ENCODE data around the gene PRKCE.
"Not testable (repeated sequence)": the region's sequence is repeated elsewhere in the genome, so short reads cannot be mapped to it uniquely, and the experiment has no call there.

PRKCE gene

DNA sequence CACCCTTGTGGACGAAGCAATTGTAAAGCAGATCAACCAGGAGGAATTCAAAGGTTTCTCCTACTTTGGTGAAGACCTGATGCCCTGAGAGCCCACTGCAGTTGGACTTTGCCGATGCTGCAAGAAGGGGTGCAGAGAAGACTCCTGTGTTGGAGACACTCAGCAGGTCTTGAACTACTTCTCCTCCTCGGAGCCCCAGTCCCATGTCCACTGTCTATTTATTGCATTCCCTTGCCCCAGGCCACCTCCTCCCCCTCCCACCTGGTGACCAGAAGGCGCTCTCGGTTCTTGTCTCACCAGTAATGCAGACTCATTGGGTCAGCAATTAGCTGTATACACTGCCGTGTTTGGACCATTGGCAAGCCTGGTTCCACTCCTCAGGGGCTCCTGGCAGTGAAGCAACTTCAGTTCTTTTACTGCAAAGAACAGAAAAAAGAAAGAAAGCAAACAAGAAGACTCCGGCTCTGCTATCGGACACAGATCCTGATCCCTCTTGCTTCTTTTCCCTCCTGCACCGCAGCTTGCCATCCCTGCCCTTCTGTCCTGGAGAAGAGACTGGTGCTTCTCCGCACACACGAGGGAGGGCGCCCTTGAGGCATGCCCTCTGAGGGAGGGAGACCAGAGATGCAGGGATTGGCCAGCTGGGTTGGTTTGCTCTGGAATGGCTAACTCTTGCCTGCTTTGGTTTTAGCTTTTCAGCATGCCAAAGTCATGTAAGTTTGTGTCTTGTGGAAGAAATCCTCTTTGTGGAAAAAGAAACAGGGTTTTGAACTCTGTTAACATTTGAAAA is 533.5 kb downstream of the PRKCE start:
- no peak for DNase-seq

GRCh38 chr2:46187112-46187618 is 535.7 kb downstream of the PRKCE start:
- no peak for DNase-seq

DNA sequence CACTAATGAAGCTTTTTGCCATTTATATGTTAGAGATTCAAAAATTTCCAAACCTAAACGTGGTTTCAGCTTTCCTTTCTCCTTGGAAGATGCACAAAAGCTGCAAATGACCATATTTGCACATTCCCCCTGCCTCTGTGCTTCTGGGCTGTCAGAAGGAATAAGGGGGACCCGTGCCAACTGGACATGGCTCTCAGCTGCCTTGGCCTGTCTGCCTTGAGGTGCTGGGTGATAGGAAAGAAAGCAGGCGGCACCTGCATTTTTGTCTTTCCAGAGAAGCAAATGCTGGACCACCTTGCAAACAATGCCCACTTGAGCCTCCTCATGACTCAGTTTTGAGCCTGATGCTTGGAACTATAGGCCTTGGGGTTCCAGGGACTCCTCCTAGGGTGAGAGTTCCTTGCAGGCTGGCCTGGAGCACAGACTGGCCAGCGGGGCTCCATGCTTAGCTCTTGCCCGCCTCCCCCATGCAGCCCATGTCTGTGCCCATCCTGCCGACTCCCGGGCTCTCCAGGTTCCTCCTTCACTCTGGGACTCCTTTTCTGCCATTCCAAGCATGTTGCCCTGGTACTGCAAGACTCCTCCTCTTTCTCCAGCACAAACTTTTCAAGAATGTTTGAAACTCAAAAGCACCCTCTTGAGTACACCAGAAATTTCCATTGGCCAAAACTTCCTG is 536.7 kb downstream of the PRKCE start:
- DNase-seq: no peak

GRCh38 chr2:46193356-46193755 is 541.9 kb downstream of the PRKCE start:
- DNase-seq: no peak

- DNase-seq: no peak
Measured at GRCh38 chr2:46193855-46194254, 542.4 kb downstream of the PRKCE start.

GRCh38 chr2:46194856-46195255 is 543.4 kb downstream of the PRKCE start:
- DNase-seq: no peak

GRCh38 chr2:46195819-46196218 is 544.3 kb downstream of the PRKCE start:
- no peak for DNase-seq

GRCh38 chr2:46196871-46197462 is 545.5 kb downstream of the PRKCE start:
- DNase-seq: no peak

DNA sequence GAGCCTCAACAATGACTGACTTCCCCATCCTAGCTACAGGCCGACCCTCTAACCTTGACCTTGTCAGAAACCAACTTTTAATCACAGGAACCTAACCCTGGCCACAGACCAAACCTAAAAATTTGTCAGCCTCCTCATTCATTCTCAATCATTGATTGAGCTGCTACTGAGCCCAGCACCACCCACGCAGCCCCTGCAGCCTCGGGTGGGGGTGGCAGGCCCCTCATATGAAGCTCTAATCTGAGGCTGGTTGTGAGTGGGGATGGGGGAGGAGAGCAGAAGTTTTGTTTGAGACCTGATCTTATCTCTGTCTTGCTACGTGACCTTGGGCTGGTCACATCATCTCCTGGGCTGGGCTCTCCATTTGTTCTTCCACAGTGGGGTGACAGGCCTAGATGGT is 546.2 kb downstream of the PRKCE start:
- no peak for DNase-seq

GRCh38 chr2:46198164-46198883 is 546.8 kb downstream of the PRKCE start:
- no peak for DNase-seq

DNA sequence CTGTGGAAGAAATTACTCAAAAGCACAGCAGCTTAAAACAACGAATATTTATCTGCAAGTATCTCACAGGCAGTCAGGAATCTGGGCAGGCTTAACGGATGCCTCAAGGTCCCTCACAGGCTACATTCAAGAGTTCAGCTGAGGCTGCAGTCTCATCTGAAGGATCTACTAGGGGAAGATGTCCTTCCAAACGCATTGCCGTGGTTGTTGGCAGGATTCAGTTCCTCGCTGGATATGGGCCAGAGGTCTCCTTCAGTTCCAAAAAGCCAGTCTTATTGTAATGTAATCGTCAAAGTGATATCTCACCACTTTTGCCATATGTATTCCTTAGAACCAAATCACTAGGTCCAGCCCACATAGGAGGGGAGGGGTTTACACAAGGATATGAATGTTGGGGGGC is 547.5 kb downstream of the PRKCE start:
- no peak for DNase-seq

DNA sequence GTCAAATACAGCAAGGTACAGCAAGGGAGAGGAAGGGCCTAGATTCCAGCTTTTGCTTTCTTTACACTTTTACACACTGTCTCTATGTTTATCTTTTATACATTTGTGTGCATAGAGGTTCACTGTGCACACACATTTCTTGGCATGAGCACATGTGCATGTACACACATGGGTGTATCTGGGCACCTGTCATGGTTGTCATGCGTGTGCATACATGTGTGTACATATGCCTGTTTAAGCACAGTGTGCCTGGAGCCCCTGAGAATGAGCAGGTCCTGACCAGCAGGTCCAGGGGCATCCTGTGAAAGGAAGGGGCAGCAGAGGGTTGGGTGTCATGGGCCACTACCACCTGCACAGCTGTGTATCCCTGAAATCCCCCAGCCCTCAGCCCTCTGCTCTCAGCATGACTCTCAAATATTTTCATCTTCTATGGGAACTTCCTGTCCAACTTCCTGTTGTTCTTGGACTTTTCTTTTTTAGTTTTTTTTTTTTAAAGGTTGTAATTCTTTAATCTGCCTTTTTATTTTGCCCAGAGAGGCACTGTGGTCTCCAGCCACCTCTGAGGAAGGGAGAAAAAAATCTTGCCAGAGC is 548.7 kb downstream of the PRKCE start:
- DNase-seq: no peak

GRCh38 chr2:46200861-46201605 is 549.6 kb downstream of the PRKCE start:
- DNase-seq: no peak

DNA sequence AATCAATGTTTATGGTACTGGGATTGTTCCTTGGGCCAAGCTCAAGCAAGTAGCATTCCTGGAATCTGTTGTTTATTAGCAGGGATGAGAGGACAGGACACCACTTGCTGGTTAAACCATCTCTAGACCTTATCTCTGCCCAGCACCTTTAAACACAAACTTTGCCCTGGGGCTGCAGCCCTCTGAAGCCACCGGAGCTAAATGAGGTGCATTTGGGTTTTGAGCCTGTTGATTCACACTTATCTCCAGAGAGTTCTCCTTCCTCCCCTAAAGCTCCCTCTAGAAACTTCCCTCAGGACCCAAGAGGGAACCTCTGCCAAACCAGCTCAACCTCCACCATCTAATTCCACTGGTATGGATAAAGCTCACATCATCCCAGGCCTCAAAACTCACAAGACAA is 551.0 kb downstream of the PRKCE start:
- DNase-seq: no peak

- DNase-seq: no peak
Measured at GRCh38 chr2:46202987-46203386, 551.5 kb downstream of the PRKCE start.

DNA sequence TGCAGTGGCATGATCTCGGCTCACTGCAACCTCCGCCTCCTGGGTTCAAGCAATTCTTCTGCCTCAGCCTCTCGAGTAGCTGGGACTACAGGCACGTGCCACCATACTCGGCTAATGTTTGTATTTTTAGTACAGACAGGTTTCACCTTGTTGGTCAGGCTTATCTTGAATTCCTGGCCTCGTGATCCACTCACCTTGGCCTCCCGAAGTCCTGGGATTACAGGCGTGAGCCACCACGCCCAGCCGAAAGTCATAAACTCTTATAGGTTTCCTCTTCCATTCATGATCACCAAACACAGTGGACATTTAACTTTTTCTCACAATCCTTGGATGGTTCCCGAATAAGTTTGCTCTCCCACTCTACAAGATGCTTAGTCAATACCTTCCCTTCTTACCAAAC is 552.2 kb downstream of the PRKCE start:
- DNase-seq: not testable (repeated sequence)

GRCh38 chr2:46207591-46207990 is 556.1 kb downstream of the PRKCE start:
- no peak for DNase-seq

- no peak for DNase-seq
Measured at GRCh38 chr2:46208766-46209165, 557.3 kb downstream of the PRKCE start.

GRCh38 chr2:46210063-46210462 is 558.6 kb downstream of the PRKCE start:
- DNase-seq: no peak

- no peak for DNase-seq
Measured at GRCh38 chr2:46211461-46211860, 560.0 kb downstream of the PRKCE start.

DNA sequence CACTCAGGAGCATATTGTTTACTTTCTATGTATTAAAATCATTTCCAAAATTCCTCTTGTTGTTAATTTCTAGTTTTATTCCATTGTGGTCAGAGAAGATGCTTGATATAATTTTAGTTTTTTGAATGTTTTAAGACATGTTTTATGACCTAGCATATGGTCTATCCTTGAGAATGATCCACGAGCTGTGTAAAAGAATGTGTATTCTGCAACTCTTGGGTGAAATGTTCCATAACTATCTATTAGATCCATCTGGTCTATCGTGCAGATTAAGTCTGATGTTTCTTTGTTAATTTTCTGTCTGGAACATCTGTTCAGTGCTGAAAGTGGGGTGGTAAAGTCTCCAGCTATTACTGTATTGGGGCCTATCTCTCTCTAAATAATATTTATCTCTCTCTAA is 562.4 kb downstream of the PRKCE start:
- no peak for DNase-seq

DNA sequence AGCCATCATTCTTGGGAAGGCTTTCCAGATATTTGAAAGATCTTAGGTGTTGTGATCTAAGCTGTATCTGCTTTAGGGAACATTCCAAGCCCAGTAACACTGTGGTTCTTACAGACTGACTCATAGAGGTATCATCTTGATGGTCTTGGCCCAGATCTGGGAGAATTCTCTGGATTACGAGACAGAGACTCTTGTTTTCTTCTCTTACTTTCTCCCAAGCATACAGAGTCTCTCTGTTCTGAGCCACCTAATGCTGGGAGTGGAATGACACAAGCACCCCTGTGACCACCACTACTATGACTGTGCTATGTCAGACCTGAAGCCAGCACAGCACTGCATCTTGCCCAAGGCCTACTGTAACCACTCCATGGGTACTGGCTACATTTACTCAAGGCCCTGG is 564.7 kb downstream of the PRKCE start:
- DNase-seq: no peak

Data from NCI-H2081 treated with DMSO at 0.1 percent for 48 hours (cell line).